Measurements from ENCODE around the gene MTRR.

MTRR gene

DNA sequence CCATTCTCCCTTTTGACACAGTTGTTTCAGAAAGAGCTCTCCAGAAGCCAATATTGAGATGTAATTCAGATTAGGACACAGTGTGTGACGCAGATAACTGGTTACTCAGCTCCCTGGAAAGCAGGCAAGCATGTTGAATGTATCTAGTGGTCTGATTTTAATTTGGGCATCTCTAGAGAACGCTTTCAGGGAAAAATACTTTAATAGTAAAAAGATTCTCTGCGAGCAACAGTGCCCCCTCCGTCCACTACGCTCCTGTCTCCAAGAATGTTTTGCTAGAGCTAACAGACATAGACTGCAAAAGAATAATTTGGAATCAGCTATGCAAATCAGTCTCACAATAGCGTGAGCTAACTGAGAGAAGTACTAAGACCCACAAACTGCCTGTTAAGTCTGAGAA is 41.3 kb upstream of the MTRR start:
- TF ChIP-seq CTCF (IDR thresholded peaks at IDR 0.05): no peak
- intact Hi-C loops (cut with DNase I; ENCODE audit: low total_unique reads): no loop called here
- DNase-seq: no peak
- H3K27me3 ChIP-seq: no peaks in the 10 kb centered on the region
- H3K27ac ChIP-seq: no peak overlapping the region
- H3K9me3 ChIP-seq: no peaks in the 10 kb centered on the region
- no peaks in the 10 kb centered on the region for H3K36me3 ChIP-seq
- H3K4me1 ChIP-seq: no peaks in the 10 kb centered on the region
- H3K4me3 ChIP-seq: no peak overlapping the region

GRCh38 chr5:7828269-7828668 is 40.7 kb upstream of the MTRR start:
- Histone ChIP-seq H3K27me3 (no peaks in the 10 kb centered on the region), H3K27ac (no peak overlapping the region), H3K9me3 (no peaks in the 10 kb centered on the region), H3K4me1 (no peaks in the 10 kb centered on the region), H3K36me3 (no peaks in the 10 kb centered on the region), H3K4me3 (no peak overlapping the region)
- no peak for TF ChIP-seq CTCF (IDR thresholded peaks at IDR 0.05)
- intact Hi-C loops (cut with DNase I; ENCODE audit: low total_unique reads): no loop called here
- no peak for DNase-seq

DNA sequence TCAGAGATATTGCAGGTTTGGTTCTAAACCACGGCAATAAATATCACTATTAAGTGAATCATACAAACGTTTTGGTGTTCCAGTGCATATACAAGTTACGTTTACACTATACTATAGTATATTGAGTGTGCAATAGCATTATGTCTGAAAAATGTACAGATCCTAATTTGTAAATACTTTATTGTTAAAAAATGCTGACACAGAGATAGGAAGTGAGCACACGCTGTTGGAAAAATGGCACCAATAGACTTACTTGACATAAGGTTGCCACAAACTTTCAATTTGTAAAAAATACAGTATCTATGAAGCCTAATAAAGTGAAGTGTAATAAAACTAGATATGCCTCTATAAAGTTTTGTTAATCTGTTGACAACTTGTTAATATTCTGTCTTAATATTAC is 34.0 kb upstream of the MTRR start:
- DNase-seq: no peak
- Histone ChIP-seq H3K36me3 (no peaks in the 10 kb centered on the region), H3K27me3 (peaks cover 0 to 3% of the 10 kb centered on the region in 2 donors), H3K9me3 (no peaks in the 10 kb centered on the region), H3K4me3 (no peak overlapping the region), H3K4me1 (no peaks in the 10 kb centered on the region), H3K27ac (no peak overlapping the region)
- TF ChIP-seq CTCF (IDR thresholded peaks at IDR 0.05): no peak
- intact Hi-C loops (cut with DNase I; ENCODE audit: low total_unique reads): no loop called here

GRCh38 chr5:7837403-7837802 is 31.5 kb upstream of the MTRR start:
- no peak overlapping the region for H3K27ac ChIP-seq
- no peaks in the 10 kb centered on the region for H3K4me1 ChIP-seq
- TF ChIP-seq CTCF (IDR thresholded peaks at IDR 0.05): no peak
- peaks cover 0 to 3% of the 10 kb centered on the region in 2 donors for H3K27me3 ChIP-seq
- DNase-seq: no peak
- no peaks in the 10 kb centered on the region for H3K9me3 ChIP-seq
- H3K36me3 ChIP-seq: no peaks in the 10 kb centered on the region
- H3K4me3 ChIP-seq: no peak overlapping the region
- intact Hi-C loops (cut with DNase I; ENCODE audit: low total_unique reads): no loop called here

DNA sequence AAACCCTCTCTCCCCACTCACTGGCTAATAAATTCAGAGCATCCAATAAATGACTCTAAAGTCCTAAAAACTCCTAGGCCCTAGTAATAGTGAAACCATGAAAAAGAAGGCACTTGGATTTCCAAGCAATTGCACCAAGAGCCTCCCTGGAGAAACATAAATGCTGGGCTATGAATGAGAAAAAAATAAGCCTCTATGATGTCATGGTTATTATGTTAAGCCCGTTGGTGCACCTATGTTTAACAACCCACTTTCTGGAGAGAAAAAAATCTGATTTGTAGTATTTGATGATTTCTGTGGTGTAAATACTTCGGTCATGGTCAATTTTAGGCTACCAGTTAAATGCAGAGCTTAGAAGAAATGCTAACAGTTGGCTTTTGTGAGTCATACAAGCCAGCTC is 26.4 kb upstream of the MTRR start:
- DNase-seq: no peak
- no peak for TF ChIP-seq CTCF (IDR thresholded peaks at IDR 0.05)
- Histone ChIP-seq H3K9me3 (no peaks in the 10 kb centered on the region), H3K4me1 (no peaks in the 10 kb centered on the region), H3K4me3 (no peak overlapping the region), H3K27ac (no peak overlapping the region), H3K27me3 (peaks cover 0 to 3% of the 10 kb centered on the region in 2 donors), H3K36me3 (no peaks in the 10 kb centered on the region)
- intact Hi-C loops (cut with DNase I; ENCODE audit: low total_unique reads): no loop called here

GRCh38 chr5:7844901-7845300 is 24.0 kb upstream of the MTRR start:
- Histone ChIP-seq H3K36me3 (no peaks in the 10 kb centered on the region), H3K4me1 (peaks cover 0 to 6% (median 5%) of the 10 kb centered on the region in 4 donors), H3K27ac (no peak overlapping the region), H3K27me3 (peaks cover 0 to 16% of the 10 kb centered on the region in 2 donors), H3K4me3 (no peak overlapping the region), H3K9me3 (no peaks in the 10 kb centered on the region)
- TF ChIP-seq CTCF (IDR thresholded peaks at IDR 0.05): no peak
- intact Hi-C loops (cut with DNase I; ENCODE audit: low total_unique reads): no loop called here
- no peak for DNase-seq
